PC-9 (cell line): ENCODE results near the gene BCDIN3D. TPM values are rescaled to one million over a fixed set of nuclear protein-coding genes. Genes with fewer than 3 reads are reported as not detected.

Source experiments
- BruUV-seq: library from RNA; stranded (reverse); fragments of 400-500 nt; replicated peaks from 2 replicates; lab custom pipeline; 2021; lab: Mats Ljungman, UMichigan
- CTCF ChIA-PET: fragments of 300-600 bp; sonication (Branson Sonifier 250); formaldehyde crosslinking; loops from one replicate; lab custom pipeline; 2022; ENCODE audit warnings: antibody characterized with exemption; lab: Charles Lee
- POLR2A ChIA-PET: fragments of 300-600 bp; sonication (Branson Sonifier 250); formaldehyde crosslinking; loops from one replicate; lab custom pipeline; 2022; ENCODE audit warnings: antibody characterized with exemption; ENCODE audit not compliant: unreplicated experiment; lab: Charles Lee
- DNase-seq, 2 experiments: peaks; one replicate each; pipeline versions ENCODE4 v3.0.0 to v3.0.0-alpha.2; 2015 to 2022; ENCODE audit warnings: mixed read lengths in 1 of 2
- H2AFZ ChIP-seq: fragments of 200-600 bp; sonication (generic); 2 replicates; pipeline ENCODE4 v1.8.1; 2017; ENCODE audit warnings: antibody characterized with exemption
- H3F3A ChIP-seq: fragments of 200-600 bp; sonication (generic); 2 replicates; pipeline ENCODE4 v1.8.1; 2017; ENCODE audit warnings: antibody characterized with exemption, mild to moderate bottlenecking, low read depth; ENCODE audit not compliant: insufficient read depth
- H3K27ac ChIP-seq: fragments of 200-600 bp; sonication (generic); 2 replicates; pipeline ENCODE4 v1.6.1; 2016; ENCODE audit warnings: mixed run types
- H3K27me3 ChIP-seq: fragments of 200-600 bp; sonication (generic); 2 replicates; pipeline ENCODE4 v1.6.1; 2016; ENCODE audit warnings: low read depth, mixed run types; ENCODE audit not compliant: insufficient read depth
- H3K36me3 ChIP-seq: fragments of 200-600 bp; sonication (generic); 2 replicates; pipeline ENCODE4 v1.6.1; 2016; ENCODE audit warnings: low read depth, mixed run types
- H3K4me1 ChIP-seq: fragments of 200-600 bp; sonication (generic); replicated peaks from 2 replicates; pipeline ENCODE4 v1.6.1; 2016; ENCODE audit warnings: mixed run types; ENCODE audit not compliant: insufficient read depth
- H3K4me2 ChIP-seq: fragments of 200-600 bp; sonication (generic); 2 replicates; pipeline ENCODE4 v1.6.1; 2017; ENCODE audit warnings: mixed run types
- H3K4me3 ChIP-seq: fragments of 200-600 bp; sonication (generic); 2 replicates; pipeline ENCODE4 v1.6.1; 2016; ENCODE audit warnings: mixed run types
- H3K79me2 ChIP-seq: fragments of 200-600 bp; sonication (generic); 2 replicates; pipeline ENCODE4 v1.6.1; 2017; ENCODE audit warnings: low read depth, mixed run types
- H3K9me2 ChIP-seq: fragments of 200-600 bp; sonication (generic); 2 replicates; pipeline ENCODE4 v1.8.1; 2017; ENCODE audit warnings: mild to moderate bottlenecking; ENCODE audit not compliant: insufficient read depth
- H3K9me3 ChIP-seq: fragments of 200-600 bp; sonication (generic); 2 replicates; pipeline ENCODE4 v1.8.1; 2016; ENCODE audit warnings: low read depth; ENCODE audit not compliant: insufficient read depth
- H4K20me1 ChIP-seq: fragments of 200-600 bp; sonication (generic); 2 replicates; pipeline ENCODE4 v1.8.1; 2017; ENCODE audit not compliant: insufficient read depth
- CTCF ChIP-seq: fragments of 200-600 bp; sonication (generic); conservative IDR thresholded peaks from 2 replicates; pipeline ENCODE4 v1.6.1; 2017; ENCODE audit warnings: mixed run types, antibody characterized with exemption, mild to moderate bottlenecking, moderate library complexity
- EZH2 ChIP-seq: fragments of 200-600 bp; sonication (generic); IDR thresholded peaks from 2 replicates; pipeline ENCODE4 v1.8.0; 2017; ENCODE audit warnings: antibody characterized with exemption, low read depth
- intact Hi-C: fragments of 100-400 bp; cut with micrococcal nuclease; formaldehyde crosslinking; loops from one replicate; pipeline ENCODE4 v1.10.0; 2022; ENCODE audit not compliant: unreplicated experiment
- total RNA-seq: library from RNA; stranded (reverse); gene quantifications from 2 replicates; pipeline ENCODE4 v1.2.3, GENCODE V29; 2021

The BCDIN3D gene
- total RNA-seq, 1 experiment from 2014 or later: 4.7 TPM

- H3K9me3 ChIP-seq: no peaks in the 10 kb centered on the region
- H3K4me2 ChIP-seq: no peak overlapping the region
- no peaks in the 10 kb centered on the region for H3K36me3 ChIP-seq
- no peaks in the 10 kb centered on the region for H3K27me3 ChIP-seq
- H3K9me2 ChIP-seq: no peaks in the 10 kb centered on the region
- no peak overlapping the region for H2AFZ ChIP-seq
- peaks cover 24% of the 10 kb centered on the region; the same call in 1 of the 2 replicates for H3K79me2 ChIP-seq
- H3K27ac ChIP-seq: no peak overlapping the region
- intact Hi-C loops: no loop called here
- CTCF ChIA-PET: no interaction called here
- POLR2A ChIA-PET: interaction anchor here (0.5 kb wide), 1 partner anchor 429 kb away, joined by 18 read pairs; no protein-coding TSS in a partner anchor
- DNase-seq: no peak
- H3K4me1 ChIP-seq: peaks cover 14% of the 10 kb centered on the region
- H3F3A ChIP-seq: no peaks in the 10 kb centered on the region
- H3K4me3 ChIP-seq: no peak overlapping the region
- H4K20me1 ChIP-seq: peaks cover 19% of the 10 kb centered on the region; the same call in 1 of the 2 replicates
- no TSS peak for BruUV-seq
- TF ChIP-seq CTCF: no peak
- TF ChIP-seq EZH2: no peak
Measured at GRCh38 chr12:49824895-49825294, 18.0 kb downstream of the BCDIN3D start.

GRCh38 chr12:49824416-49824815, 18.5 kb downstream of the BCDIN3D start:
- ChIA-PET CTCF (no interaction called here), POLR2A (no interaction called here)

GRCh38 chr12:49823951-49824350, 19.0 kb downstream of the BCDIN3D start:
- intact Hi-C loops: no loop called here
- peaks cover 27% of the 10 kb centered on the region; the same call in 1 of the 2 replicates for H3K79me2 ChIP-seq
- H4K20me1 ChIP-seq: peaks cover 23% of the 10 kb centered on the region
- H3K9me3 ChIP-seq: no peaks in the 10 kb centered on the region
- TF ChIP-seq CTCF: no peak
- no peak for TF ChIP-seq EZH2
- peaks cover 8% of the 10 kb centered on the region for H3K4me1 ChIP-seq
- H3K9me2 ChIP-seq: no peaks in the 10 kb centered on the region
- no TSS peak for BruUV-seq
- no peaks in the 10 kb centered on the region for H3F3A ChIP-seq
- H3K36me3 ChIP-seq: no peaks in the 10 kb centered on the region
- DNase-seq: no peak
- no peak overlapping the region for H3K4me3 ChIP-seq
- CTCF ChIA-PET: no interaction called here
- no peak overlapping the region for H3K4me2 ChIP-seq
- POLR2A ChIA-PET: no interaction called here
- no peaks in the 10 kb centered on the region for H3K27me3 ChIP-seq
- no peak overlapping the region for H3K27ac ChIP-seq
- no peak overlapping the region for H2AFZ ChIP-seq

More at GRCh38 chr12:49824416-49824815, 18.5 kb downstream of the BCDIN3D start:
- Histone ChIP-seq H3K4me1 (peaks cover 12% of the 10 kb centered on the region), H2AFZ (no peak overlapping the region), H3K4me2 (no peak overlapping the region), H3K36me3 (no peaks in the 10 kb centered on the region), H4K20me1 (peaks cover 21% of the 10 kb centered on the region), H3K4me3 (no peak overlapping the region), H3K79me2 (peaks cover 25% of the 10 kb centered on the region; the same call in 1 of the 2 replicates), H3K9me2 (no peaks in the 10 kb centered on the region), H3K9me3 (no peaks in the 10 kb centered on the region), H3K27ac (no peak overlapping the region), H3F3A (no peaks in the 10 kb centered on the region), H3K27me3 (no peaks in the 10 kb centered on the region)
- TF ChIP-seq EZH2 (no peak), CTCF (no peak)
- DNase-seq: no peak
- intact Hi-C loops: no loop called here
- no TSS peak for BruUV-seq
